Activated B cell treated with CpG ODN at 0.5 μM for 24 hours (primary cell): Measurements from ENCODE around the gene LRG1. TPM values are rescaled to one million over a fixed set of nuclear protein-coding genes. Genes with fewer than 3 reads are reported as not detected.

ENCODE experiments used
- ATAC-seq: fragments of 200-7000 bp; cut with Tn5 transposase; one replicate; pipeline ENCODE4 v1.10.0; 2021; ENCODE audit warnings: low read depth, mild to moderate bottlenecking, moderate library complexity
- CTCF ChIA-PET: fragments of 350-600 bp; sonication (Branson Sonifier 250); formaldehyde crosslinking; loops from one replicate; lab custom pipeline; 2021; ENCODE audit warnings: antibody characterized with exemption; lab: Charles Lee
- POLR2A ChIA-PET: fragments of 350-600 bp; sonication (Branson Sonifier 250); formaldehyde crosslinking; loops from one replicate; lab custom pipeline; 2021; ENCODE audit warnings: antibody characterized with exemption; lab: Charles Lee
- DNase-seq: peaks from one replicate; pipeline ENCODE4 v3.0.0; 2022
- H3K27ac Mint-ChIP-seq: one replicate; pipeline ENCODE4 v1.8.0; 2020; ENCODE audit warnings: mixed read lengths
- H3K27me3 Mint-ChIP-seq: one replicate; pipeline ENCODE4 v1.8.0; 2021; ENCODE audit warnings: mixed read lengths
- H3K36me3 Mint-ChIP-seq: one replicate; pipeline ENCODE4 v1.8.0; 2021; ENCODE audit warnings: low read depth, mixed read lengths
- H3K4me1 Mint-ChIP-seq: one replicate; pipeline ENCODE4 v1.8.0; 2021; ENCODE audit warnings: mixed read lengths
- H3K4me3 Mint-ChIP-seq: one replicate; pipeline ENCODE4 v1.8.0; 2020; ENCODE audit warnings: mild to moderate bottlenecking, mixed read lengths
- H3K9me3 Mint-ChIP-seq: one replicate; pipeline ENCODE4 v1.8.0; 2020; ENCODE audit warnings: mixed read lengths
- intact Hi-C: fragments of 100-400 bp; cut with micrococcal nuclease; formaldehyde crosslinking; loops from one replicate; pipeline ENCODE4 v1.15.1; 2024
- total RNA-seq: library from RNA; stranded (reverse); gene quantifications from 2 replicates; pipeline ENCODE4 v1.2.3, GENCODE V29; 2022
- TF ChIP-seq, protein P1 (sequence below): fragments of 200-600 bp; IDR thresholded peaks from one replicate; pipeline ENCODE4 v1.8.0; 2022; ENCODE audit warnings: antibody characterized with exemption, mild to moderate bottlenecking

LRG1 gene
- total RNA-seq, 1 donor from 2014 or later, result 2.0 TPM

GRCh38 chr19:4499855-4500254 is 40.0 kb downstream of the LRG1 start:
- DNase-seq (no peak), ATAC-seq (no peak)
- Mint-ChIP-seq H3K4me1 (no peaks in the 10 kb centered on the region), H3K36me3 (peaks cover 46% of the 10 kb centered on the region), H3K27me3 (no peaks in the 10 kb centered on the region), H3K4me3 (no peak overlapping the region), H3K9me3 (no peaks in the 10 kb centered on the region), H3K27ac (no peak overlapping the region)
- POLR2A ChIA-PET, result interaction anchor here (0.7 kb wide), 1 partner anchor 1221 kb away, joined by 4 read pairs; no protein-coding TSS in a partner anchor
- CTCF ChIA-PET, result no interaction called here
- intact Hi-C loops, result no loop called here
- TF ChIP-seq, protein P1, sequence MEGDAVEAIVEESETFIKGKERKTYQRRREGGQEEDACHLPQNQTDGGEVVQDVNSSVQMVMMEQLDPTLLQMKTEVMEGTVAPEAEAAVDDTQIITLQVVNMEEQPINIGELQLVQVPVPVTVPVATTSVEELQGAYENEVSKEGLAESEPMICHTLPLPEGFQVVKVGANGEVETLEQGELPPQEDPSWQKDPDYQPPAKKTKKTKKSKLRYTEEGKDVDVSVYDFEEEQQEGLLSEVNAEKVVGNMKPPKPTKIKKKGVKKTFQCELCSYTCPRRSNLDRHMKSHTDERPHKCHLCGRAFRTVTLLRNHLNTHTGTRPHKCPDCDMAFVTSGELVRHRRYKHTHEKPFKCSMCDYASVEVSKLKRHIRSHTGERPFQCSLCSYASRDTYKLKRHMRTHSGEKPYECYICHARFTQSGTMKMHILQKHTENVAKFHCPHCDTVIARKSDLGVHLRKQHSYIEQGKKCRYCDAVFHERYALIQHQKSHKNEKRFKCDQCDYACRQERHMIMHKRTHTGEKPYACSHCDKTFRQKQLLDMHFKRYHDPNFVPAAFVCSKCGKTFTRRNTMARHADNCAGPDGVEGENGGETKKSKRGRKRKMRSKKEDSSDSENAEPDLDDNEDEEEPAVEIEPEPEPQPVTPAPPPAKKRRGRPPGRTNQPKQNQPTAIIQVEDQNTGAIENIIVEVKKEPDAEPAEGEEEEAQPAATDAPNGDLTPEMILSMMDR, result no peak

DNA sequence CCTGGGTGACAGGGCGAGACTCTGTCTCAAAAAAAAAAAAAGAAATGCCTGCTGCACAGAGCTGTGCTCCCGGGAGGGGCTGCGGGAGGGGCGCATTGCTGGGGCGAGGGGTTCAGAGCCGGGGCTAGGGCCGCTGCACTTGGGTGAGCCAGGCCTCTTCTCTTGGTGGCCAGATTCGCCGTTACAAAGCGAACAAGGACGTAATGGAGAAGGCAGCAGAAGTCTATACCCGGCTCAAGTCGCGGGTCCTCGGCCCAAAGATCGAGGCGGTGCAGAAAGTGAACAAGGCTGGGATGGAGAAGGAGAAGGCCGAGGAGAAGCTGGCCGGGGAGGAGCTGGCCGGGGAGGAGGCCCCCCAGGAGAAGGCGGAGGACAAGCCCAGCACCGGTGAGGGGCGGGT is 40.5 kb downstream of the LRG1 start:
- intact Hi-C loops, result no loop called here

GRCh38 chr19:4498694-4499093 is 41.1 kb downstream of the LRG1 start:
- H3K27ac Mint-ChIP-seq, result no peak overlapping the region
- DNase-seq, result no peak
- no peaks in the 10 kb centered on the region for H3K27me3 Mint-ChIP-seq
- intact Hi-C loops, result no loop called here
- ChIA-PET CTCF (no interaction called here), POLR2A (no interaction called here)
- no peaks in the 10 kb centered on the region for H3K9me3 Mint-ChIP-seq
- no peak overlapping the region for H3K4me3 Mint-ChIP-seq
- H3K36me3 Mint-ChIP-seq, result peaks cover 52% of the 10 kb centered on the region
- no peak for ATAC-seq
- no peaks in the 10 kb centered on the region for H3K4me1 Mint-ChIP-seq
- TF ChIP-seq, protein P1, result no peak

More for the DNA sequence above, 40.5 kb downstream of the LRG1 start:
- CTCF ChIA-PET, result no interaction called here
- POLR2A ChIA-PET, result interaction anchor here (0.7 kb wide), 1 partner anchor 26 kb away, joined by 5 read pairs; no protein-coding TSS in a partner anchor
- DNase-seq (no peak), ATAC-seq (no peak)
- Mint-ChIP-seq H3K36me3 (peaks cover 49% of the 10 kb centered on the region), H3K4me3 (no peak overlapping the region), H3K9me3 (no peaks in the 10 kb centered on the region), H3K27ac (no peak overlapping the region), H3K4me1 (no peaks in the 10 kb centered on the region), H3K27me3 (no peaks in the 10 kb centered on the region)
- TF ChIP-seq, protein P1, result no peak

GRCh38 chr19:4497770-4498389 is 42.0 kb downstream of the LRG1 start:
- Mint-ChIP-seq H3K36me3 (peaks cover 52% of the 10 kb centered on the region), H3K4me1 (no peaks in the 10 kb centered on the region), H3K27ac (no peak overlapping the region), H3K9me3 (no peaks in the 10 kb centered on the region), H3K27me3 (no peaks in the 10 kb centered on the region), H3K4me3 (no peak overlapping the region)
- DNase-seq (no peak), ATAC-seq (no peak)
- CTCF ChIA-PET, result no interaction called here
- POLR2A ChIA-PET, result no interaction called here
- TF ChIP-seq, protein P1, result no peak
- intact Hi-C loops, result no loop called here

- POLR2A ChIA-PET, result no interaction called here
- no peak overlapping the region for H3K27ac Mint-ChIP-seq
- ATAC-seq (no peak), DNase-seq (no peak)
- TF ChIP-seq, protein P1, result no peak
- H3K4me1 Mint-ChIP-seq, result no peaks in the 10 kb centered on the region
- intact Hi-C loops, result no loop called here
- CTCF ChIA-PET, result no interaction called here
- no peak overlapping the region for H3K4me3 Mint-ChIP-seq
- H3K36me3 Mint-ChIP-seq, result peaks cover 44% of the 10 kb centered on the region
- H3K27me3 Mint-ChIP-seq, result no peaks in the 10 kb centered on the region
- no peaks in the 10 kb centered on the region for H3K9me3 Mint-ChIP-seq
Observed at GRCh38 chr19:4496304-4496703, 43.5 kb downstream of the LRG1 start.
